ENCODE results near the gene STMN1.
A peak's percentile ranks its signal among the peaks of the same experiment; 100 is the strongest.

Gene STMN1

DNA sequence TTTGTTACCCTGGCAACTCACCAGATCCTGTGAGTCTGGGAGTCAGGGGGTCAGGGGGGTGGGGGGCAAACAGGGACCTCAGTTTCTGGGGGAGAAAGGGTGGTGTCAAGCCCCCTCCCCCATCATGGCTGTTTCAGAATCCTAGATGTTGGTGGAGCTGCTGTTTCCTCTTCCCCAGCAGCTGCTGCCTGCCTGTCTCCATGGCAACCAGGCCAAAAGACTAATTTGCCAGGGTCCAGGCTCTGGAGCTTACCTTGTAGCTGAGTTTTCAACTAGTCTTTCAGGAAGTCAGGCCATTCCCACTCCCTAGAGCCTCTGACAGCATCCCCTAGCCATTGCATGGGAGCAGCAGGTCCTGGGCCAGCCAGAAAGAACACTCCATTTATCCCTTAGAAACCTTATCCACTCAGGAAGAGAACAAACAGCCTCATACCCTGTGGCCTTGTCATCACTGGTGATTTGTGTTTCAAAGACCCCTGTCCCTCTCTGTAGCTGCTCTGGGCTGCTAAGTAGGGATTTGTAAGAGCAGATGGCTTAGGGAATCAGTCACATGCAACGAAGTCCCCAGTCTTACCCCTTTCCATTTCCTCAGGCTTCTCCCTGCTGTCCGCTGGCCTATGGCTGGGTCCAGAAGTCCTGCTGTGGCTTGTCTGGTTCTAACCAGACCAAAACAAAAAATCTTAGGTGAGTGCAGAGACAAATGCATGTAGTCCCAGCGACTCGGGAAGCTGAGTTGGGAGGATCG lies 21.5 kb upstream of the STMN1 start:
- H3K27ac Mint-ChIP-seq = no peak overlapping the region
- H3K36me3 Mint-ChIP-seq = no peaks in the 10 kb centered on the region
- no peaks in the 10 kb centered on the region for H3K27me3 Mint-ChIP-seq
- H3K9me3 Mint-ChIP-seq = no peaks in the 10 kb centered on the region
- peaks cover 24% of the 10 kb centered on the region for H3K4me1 Mint-ChIP-seq
- no peak overlapping the region for H3K4me3 Mint-ChIP-seq

DNA sequence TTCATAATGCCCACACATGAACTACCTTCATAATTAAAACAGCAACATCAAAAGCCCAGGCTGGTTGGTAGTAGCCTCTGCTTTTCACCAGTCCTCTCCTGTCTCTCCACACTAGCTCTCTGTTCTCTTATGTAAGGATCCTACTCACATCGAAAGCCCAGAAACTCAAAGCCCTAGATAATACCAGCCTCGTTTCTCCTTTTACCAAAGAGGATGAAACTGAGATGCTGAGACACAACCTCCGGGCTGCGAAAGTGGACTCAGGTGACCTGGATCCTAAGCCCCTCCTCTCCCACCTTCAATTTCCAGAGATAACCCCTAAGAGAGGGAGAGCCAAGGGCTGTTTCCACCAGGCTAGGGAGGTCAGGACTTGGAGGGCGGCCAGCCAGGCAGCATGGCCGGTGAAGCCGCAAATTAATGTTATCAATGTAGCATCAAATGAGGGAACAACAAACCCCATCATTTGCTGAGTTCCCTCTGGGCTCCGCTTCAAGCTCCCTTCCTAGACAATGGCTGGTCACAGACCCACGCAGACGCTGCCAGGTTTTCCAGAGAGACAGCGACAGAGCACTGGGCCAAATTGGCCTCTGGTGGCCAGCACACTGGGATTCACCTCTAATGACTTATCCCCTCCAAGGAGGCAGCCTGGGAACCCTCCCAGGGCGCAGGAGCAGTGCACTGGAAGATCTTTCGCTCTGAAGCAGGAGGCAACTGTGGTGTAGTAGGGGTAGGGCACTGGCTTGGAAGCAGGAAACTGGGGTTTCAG lies 20.7 kb upstream of the STMN1 start:
- no peaks in the 10 kb centered on the region for H3K36me3 Mint-ChIP-seq
- H3K4me3 Mint-ChIP-seq = no peak overlapping the region
- peaks cover 31% of the 10 kb centered on the region for H3K4me1 Mint-ChIP-seq
- no peaks in the 10 kb centered on the region for H3K9me3 Mint-ChIP-seq
- H3K27me3 Mint-ChIP-seq = no peaks in the 10 kb centered on the region
- no peak overlapping the region for H3K27ac Mint-ChIP-seq

DNA sequence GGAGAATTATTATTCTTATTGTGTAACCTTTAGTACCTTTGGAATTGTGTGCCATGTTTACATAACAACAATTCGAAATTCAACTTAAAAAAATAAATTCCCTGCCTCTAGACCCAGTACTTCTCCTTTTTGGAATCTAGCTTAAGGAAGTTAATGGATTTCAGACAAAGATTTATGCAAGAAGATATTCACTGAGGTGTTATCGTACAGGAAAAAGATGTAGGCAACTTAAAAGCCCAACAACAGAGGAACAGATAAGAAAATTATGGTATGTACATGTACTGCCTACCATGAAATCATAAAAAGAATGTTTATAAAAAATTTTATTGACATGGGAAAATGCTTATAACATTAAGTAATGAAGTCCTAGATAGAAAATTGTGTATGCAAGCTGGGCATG lies 18.2 kb upstream of the STMN1 start:
- Mint-ChIP-seq H3K9me3 (no peaks in the 10 kb centered on the region), H3K4me3 (no peak overlapping the region), H3K27me3 (no peaks in the 10 kb centered on the region), H3K36me3 (no peaks in the 10 kb centered on the region), H3K4me1 (peaks cover 39% of the 10 kb centered on the region), H3K27ac (no peak overlapping the region)

DNA sequence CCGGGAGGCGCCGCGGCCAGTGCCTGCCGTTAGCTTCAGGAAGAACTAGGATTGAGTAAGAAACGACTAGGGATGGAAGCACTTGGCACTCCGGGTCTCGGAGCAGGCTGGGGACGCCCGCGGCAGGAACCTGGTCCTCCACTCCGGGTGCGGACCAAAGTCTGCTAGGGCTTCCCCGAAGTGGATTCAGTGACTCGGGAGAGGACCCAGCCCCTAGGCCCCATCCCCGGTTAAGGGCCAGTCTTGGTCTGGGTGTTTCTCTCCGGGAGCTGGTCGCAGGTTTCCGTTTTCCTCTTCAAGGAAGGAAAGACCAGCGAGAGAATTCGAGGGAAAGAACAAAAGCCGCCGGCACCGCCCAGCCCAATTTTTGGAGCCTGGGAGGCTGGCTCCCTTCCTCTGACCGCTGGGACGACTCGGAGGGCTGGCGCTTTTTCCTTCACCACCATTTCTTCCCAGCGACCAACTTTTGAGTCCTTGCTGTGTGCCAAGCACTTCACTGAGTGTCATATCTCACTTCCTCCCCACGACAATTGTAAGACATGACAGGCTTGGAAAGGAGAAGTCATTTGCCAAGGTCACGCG lies 16.8 kb upstream of the STMN1 start:
- Mint-ChIP-seq H3K27me3 (no peaks in the 10 kb centered on the region), H3K9me3 (no peaks in the 10 kb centered on the region), H3K27ac (peak overlapping the region; percentile 70), H3K4me3 (peak overlapping the region; percentile 85), H3K4me1 (peaks cover 46% of the 10 kb centered on the region), H3K36me3 (no peaks in the 10 kb centered on the region)

DNA sequence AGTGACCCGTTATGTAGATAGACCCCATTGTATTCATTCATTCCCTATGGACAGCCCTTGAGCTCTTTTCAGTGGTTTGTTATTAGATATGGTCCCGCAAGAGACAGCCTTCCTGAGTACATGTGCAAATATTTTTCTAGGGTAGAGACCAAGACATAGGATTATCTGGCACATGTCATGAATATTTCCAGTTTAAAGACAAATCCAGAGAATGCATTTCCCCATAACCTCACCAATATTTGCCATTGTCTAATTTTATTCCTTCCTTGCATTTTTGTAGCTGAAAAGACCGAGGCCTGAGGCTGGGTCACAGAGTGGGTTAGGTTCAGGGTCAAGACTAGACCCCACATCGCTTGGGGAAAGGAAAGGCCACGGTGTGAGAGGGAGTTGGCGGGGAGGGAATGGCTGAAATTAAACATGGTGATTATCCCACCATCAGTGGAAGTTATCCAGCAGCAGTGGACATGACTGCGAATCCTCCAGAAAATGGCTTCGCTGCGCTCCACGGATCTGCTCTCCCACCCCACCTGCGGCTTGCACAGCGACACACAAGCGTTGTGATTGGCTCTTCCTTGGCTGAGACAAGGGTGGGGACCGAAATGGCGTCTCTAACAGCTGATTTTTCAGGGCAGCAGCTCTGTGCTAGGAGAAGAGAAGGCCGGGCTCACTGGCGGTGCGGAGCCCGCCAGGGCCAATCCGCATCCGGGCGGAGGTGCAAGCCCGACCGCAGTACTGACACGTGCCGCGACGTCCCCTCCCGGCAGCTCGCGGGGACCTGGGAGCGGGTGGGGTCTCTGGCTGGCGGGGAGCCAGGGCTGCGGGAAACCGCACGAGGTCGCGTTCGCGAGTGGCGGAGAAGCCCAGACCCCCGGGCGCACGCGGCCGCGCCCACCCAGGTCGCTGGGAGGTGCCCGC lies 16.1 kb upstream of the STMN1 start:
- Mint-ChIP-seq H3K4me3 (peak overlapping the region; percentile 85), H3K9me3 (no peaks in the 10 kb centered on the region), H3K36me3 (no peaks in the 10 kb centered on the region), H3K4me1 (peaks cover 52% of the 10 kb centered on the region), H3K27ac (no peak overlapping the region), H3K27me3 (no peaks in the 10 kb centered on the region)

DNA sequence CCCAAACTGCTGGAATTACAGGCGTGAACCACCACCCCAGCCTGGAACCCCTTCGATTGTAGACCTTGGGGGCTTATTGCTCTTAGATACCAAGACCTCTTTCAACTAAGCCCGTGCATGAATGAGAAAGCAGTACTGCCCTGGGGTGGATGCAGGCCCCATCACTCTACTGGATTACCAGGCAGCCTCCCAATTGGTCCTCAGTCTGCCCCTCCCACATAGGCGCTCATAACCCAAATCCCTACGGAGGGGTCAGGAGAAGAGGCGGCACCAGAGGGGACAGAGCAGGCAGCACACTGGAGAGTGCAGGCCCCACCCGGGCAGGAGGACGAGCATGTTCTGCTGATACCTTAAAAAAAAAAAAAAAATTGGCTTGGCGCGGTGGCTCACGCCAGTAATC lies 12.4 kb upstream of the STMN1 start:
- no peaks in the 10 kb centered on the region for H3K9me3 Mint-ChIP-seq
- H3K27me3 Mint-ChIP-seq = no peaks in the 10 kb centered on the region
- H3K4me1 Mint-ChIP-seq = peaks cover 36% of the 10 kb centered on the region
- no peaks in the 10 kb centered on the region for H3K36me3 Mint-ChIP-seq
- H3K4me3 Mint-ChIP-seq = no peak overlapping the region
- no peak overlapping the region for H3K27ac Mint-ChIP-seq

DNA sequence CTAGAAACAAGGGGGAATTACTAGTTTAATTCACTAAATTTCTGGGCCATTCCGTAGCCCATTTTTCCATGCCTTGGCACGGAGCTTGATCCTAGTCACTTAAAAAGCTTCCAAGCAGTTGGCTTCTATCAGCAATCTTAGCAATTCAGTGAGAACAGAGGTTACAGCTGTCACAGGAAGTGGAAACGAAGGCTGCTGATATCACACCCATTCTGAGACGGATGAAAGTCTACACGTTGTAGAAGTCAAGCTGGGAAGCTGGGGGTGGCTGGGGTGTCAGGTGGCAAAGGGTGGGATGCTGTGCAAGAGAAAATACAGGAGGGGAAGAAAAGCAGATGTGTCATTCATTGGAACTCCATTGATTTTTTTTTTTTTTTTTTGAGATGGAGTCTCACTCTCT lies 11.8 kb upstream of the STMN1 start:
- Mint-ChIP-seq H3K9me3 (no peaks in the 10 kb centered on the region), H3K27ac (peak overlapping the region; percentile 11), H3K4me3 (peak overlapping the region; percentile 4), H3K27me3 (no peaks in the 10 kb centered on the region), H3K36me3 (no peaks in the 10 kb centered on the region), H3K4me1 (peaks cover 32% of the 10 kb centered on the region)

DNA sequence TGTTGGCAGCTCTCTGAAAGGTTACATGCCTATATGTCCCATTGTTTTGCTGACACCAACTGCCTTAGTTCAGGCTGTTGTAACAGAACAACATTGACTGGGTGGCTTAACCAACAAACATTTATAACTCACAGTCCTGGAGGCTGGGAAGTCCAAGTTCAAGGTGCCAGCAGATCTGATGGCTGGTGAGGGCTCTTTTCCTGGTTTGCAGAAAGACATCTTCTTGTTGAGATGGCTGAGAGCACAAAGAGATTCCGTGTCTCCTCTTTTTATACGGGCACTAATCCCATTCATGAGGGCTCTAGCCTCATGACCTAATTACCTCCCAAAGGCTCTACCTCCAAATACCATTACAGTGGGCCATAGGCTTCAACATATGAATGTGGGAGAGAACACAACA lies 10.2 kb upstream of the STMN1 start:
- Mint-ChIP-seq H3K9me3 (no peaks in the 10 kb centered on the region), H3K27me3 (no peaks in the 10 kb centered on the region), H3K36me3 (no peaks in the 10 kb centered on the region), H3K27ac (peak overlapping the region; percentile 11), H3K4me1 (peaks cover 23% of the 10 kb centered on the region), H3K4me3 (no peak overlapping the region)

DNA sequence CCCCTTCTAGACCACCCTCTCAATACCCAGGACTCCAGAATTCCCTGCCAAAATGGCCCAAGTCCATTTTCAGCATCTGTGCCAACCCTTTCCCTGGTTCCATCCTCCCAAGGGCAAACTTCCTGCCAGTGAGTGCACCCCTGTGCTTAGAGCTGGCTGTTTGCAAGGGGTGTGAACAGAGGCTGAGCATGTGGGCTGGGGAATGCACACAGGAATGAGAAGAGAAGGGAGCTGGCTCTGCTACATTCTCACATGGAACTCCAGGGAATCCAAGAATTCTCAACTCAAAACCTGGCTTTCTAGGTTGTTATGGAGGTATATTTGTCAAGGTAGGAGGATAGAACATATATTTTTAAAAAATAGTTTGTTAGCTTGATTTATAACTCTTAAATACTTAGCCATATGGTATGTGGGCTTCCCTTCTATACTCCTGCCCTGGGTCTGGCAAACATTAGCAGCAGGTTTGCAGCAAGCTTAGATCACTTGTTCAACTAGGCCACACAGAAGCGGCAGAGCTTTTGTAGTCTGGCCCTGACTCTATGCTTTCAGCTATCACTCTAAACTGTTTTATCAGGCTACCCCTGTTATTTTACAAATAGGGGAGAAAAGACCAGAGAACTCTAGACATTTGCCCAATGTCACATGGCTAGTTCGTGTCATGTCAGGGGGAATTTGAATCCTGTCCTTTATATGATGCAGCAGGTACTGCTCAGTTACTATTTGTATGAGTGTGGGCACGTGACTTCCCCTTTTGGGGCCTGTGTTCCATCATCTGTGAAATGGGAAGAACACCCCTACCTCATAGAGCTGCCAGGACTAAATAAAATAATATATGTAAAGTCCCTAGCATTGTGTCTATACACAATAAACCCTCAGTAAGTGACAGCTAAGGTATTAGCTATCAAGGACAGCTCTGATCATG lies 8.1 kb upstream of the STMN1 start:
- no peaks in the 10 kb centered on the region for H3K36me3 Mint-ChIP-seq
- H3K27me3 Mint-ChIP-seq = no peaks in the 10 kb centered on the region
- peaks cover 17% of the 10 kb centered on the region for H3K4me1 Mint-ChIP-seq
- no peaks in the 10 kb centered on the region for H3K9me3 Mint-ChIP-seq
- no peak overlapping the region for H3K4me3 Mint-ChIP-seq
- H3K27ac Mint-ChIP-seq = no peak overlapping the region

DNA sequence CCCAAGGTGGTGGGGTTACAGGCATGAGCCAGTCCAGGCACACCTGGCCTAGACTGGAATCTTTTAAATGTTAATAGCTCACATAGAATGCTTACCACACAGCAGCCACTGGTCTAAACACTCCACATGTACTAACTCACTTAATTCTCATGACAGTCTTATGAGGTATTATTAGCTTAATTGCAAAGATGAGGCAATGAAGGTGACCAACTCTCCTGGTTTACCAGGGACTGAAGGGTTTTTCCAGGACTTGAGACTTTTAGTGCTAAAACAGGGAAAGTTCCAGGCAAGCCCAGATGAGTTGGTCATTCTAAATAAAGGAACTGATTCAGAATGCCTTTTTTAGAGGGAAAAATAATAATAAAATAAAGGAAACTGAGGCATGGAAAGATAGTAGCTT lies 7.0 kb upstream of the STMN1 start:
- H3K27me3 Mint-ChIP-seq = no peaks in the 10 kb centered on the region
- no peaks in the 10 kb centered on the region for H3K9me3 Mint-ChIP-seq
- no peak overlapping the region for H3K27ac Mint-ChIP-seq
- no peak overlapping the region for H3K4me3 Mint-ChIP-seq
- no peaks in the 10 kb centered on the region for H3K36me3 Mint-ChIP-seq
- peaks cover 12% of the 10 kb centered on the region for H3K4me1 Mint-ChIP-seq

DNA sequence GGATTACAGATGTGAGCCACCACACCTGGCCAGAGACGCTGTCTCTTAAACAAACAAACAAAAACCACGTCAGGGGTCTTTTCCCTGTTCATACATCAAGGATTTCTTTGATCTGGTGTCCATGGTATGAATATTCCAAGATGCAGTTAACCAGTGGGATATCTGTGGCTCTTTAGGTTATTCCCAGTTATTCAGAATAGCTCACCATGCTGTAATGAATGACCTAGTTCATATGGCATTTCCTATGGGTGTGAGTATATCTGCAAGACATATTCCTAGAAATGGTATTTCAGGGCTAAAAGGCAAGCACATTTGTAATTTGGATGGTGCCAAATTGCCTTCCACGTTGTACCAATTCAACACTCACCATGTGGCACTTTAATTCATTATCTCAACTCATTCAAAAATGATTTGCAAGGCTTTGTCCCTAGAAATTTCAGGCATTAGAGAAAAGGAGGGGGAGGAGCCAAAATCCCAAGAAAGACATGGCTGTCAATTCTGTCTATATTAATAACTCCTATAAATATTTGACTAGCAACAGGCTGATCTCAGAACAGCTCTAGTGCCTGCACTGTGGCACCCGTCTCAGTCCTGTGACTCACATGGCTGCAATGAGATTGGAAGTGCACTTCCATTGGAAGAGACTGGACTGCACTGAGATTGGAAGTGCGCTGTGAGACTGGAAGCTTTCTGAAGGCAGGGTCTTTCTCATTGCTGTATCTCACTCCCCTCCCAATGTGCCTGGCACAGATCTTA lies 6.0 kb upstream of the STMN1 start:
- Mint-ChIP-seq H3K27me3 (no peaks in the 10 kb centered on the region), H3K36me3 (no peaks in the 10 kb centered on the region), H3K9me3 (no peaks in the 10 kb centered on the region), H3K4me3 (no peak overlapping the region), H3K4me1 (peaks cover 7% of the 10 kb centered on the region), H3K27ac (no peak overlapping the region)

DNA sequence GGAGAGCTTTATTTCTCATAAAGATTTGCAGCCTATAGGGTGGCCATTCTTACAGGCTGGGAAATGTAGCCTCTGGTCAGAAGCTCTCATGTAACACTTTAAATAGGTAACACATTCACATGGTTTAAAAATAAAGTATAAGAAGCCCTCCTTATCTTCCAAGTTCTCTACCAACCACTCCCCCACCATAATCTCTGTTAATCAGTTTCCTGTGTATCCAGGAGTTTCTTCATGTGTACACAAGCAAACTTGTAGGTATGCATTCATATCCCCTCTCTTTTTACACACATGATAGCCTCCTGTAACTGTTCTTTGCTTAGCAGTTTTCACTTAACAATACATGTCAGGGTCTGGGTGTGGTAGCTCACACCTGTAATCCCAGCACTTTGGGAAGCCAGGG lies 4.9 kb upstream of the STMN1 start:
- Mint-ChIP-seq H3K27ac (no peak overlapping the region), H3K36me3 (no peaks in the 10 kb centered on the region), H3K9me3 (no peaks in the 10 kb centered on the region), H3K4me3 (no peak overlapping the region), H3K27me3 (no peaks in the 10 kb centered on the region), H3K4me1 (peaks cover 8% of the 10 kb centered on the region)

DNA sequence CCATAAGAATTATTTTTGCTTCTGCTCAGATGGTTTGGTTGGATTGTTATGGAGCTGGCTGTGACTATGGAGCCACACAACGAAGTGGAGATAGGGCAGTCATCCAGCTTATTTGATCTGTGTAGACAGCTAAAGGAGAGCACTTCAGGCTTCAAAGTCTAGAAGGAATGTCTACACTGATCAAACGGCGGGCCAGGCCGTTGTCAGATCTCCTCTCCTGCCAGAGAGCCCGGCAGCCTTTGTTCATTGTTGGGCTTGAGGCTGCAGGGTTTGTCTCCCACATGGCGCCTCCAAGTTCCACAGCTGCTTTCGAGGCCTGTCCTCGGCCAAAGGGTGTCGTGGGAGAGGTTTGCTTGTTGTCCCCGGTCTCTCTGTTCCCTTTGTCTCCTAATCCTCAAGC lies 2.8 kb upstream of the STMN1 start:
- Mint-ChIP-seq H3K9me3 (no peaks in the 10 kb centered on the region), H3K36me3 (no peaks in the 10 kb centered on the region), H3K27ac (peak overlapping the region; percentile 63), H3K4me3 (no peak overlapping the region), H3K27me3 (no peaks in the 10 kb centered on the region), H3K4me1 (peaks cover 21% of the 10 kb centered on the region)

DNA sequence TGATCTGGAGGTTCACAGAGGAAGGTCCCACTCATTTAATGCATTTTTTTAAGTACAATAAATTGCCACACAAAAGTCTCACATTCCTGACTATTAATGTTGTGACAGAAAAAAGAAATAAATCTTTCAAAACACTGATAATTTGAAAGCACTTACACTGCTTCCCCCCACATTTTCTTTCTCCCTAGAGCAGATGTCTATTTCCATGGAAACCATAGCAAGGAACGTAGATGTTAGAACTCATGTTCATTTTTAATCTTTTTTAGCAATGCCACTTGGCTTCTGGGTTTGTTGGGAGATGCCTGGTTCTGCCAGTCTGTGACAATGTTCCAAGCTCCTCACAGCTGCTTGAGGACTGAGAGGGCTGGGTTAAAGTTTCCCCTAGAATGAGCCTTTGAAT lies 1.9 kb upstream of the STMN1 start:
- Mint-ChIP-seq H3K4me3 (no peak overlapping the region), H3K4me1 (peaks cover 26% of the 10 kb centered on the region), H3K27me3 (no peaks in the 10 kb centered on the region)

More for the DNA sequence above, 1.9 kb upstream of the STMN1 start:
- Mint-ChIP-seq H3K9me3 (no peaks in the 10 kb centered on the region), H3K36me3 (no peaks in the 10 kb centered on the region), H3K27ac (no peak overlapping the region)
